Colonic mucosa (tissue), 4 donors: ENCODE results near the gene PRXL2A. TPM values are rescaled to one million over a fixed set of nuclear protein-coding genes. Genes with fewer than 3 reads are reported as not detected.

ENCODE experiments used
- DNase-seq: peaks from one replicate; pipeline ENCODE4 v3.0.0-alpha.2; 2020
- H3K27ac ChIP-seq: fragments of 200-600 bp; one replicate; pipeline ENCODE4 v1.8.0; 2021
- H3K27me3 ChIP-seq: fragments of 200-600 bp; one replicate; pipeline ENCODE4 v1.8.0; 2021
- H3K36me3 ChIP-seq: fragments of 200-600 bp; one replicate; pipeline ENCODE4 v1.8.0; 2021
- H3K4me1 ChIP-seq: fragments of 200-600 bp; one replicate; pipeline ENCODE4 v1.8.0; 2021; ENCODE audit warnings: mild to moderate bottlenecking
- H3K4me3 ChIP-seq: fragments of 200-600 bp; one replicate; pipeline ENCODE4 v1.8.0; 2021
- H3K9ac ChIP-seq, 2 donors: one replicate each; pipeline ENCODE4 v1.7.0; 2013; ENCODE audit warnings: control low read depth in 2 of 2, low read depth in 2 of 2, low read length in 2 of 2
- H3K9me3 ChIP-seq: fragments of 200-600 bp; one replicate; pipeline ENCODE4 v1.8.0; 2021
- CTCF ChIP-seq: fragments of 200-600 bp; IDR thresholded peaks from one replicate; pipeline ENCODE4 v1.8.0; 2022; ENCODE audit warnings: antibody characterized with exemption, mild to moderate bottlenecking
- intact Hi-C: fragments of 100-400 bp; cut with DNase I; formaldehyde crosslinking; loops from one replicate; pipeline ENCODE4 v1.14.1; 2022
- total RNA-seq, 2 donors: library from RNA; stranded (reverse); fragmentation: NEBNext Ultra II Directional in 1 of 2; extraction: Animal tissue kit (Norgen Biotek cat#: 25700) in 1 of 2; gene quantifications; one replicate each; pipeline ENCODE4 v1.2.1, GENCODE V29; 2021
- donor health status: healthy.
- donor health status: DM: no; HTN: no; CAD: no.
- donor health status: DM: no; HTN: no; CAD: no.

Gene PRXL2A
- total RNA-seq, 2 donors from 2014 or later: 73.5 to 101 TPM

- no peak overlapping the region for H3K27ac ChIP-seq
Measured at GRCh38 chr10:80392250-80392649, 16.1 kb upstream of the PRXL2A start.

GRCh38 chr10:80394358-80394916, 13.9 kb upstream of the PRXL2A start:
- Histone ChIP-seq H3K36me3 (no peaks in the 10 kb centered on the region), H3K4me1 (no peaks in the 10 kb centered on the region), H3K4me3 (no peak overlapping the region), H3K9ac (no peak overlapping the region), H3K27me3 (no peaks in the 10 kb centered on the region), H3K9me3 (no peaks in the 10 kb centered on the region), H3K27ac (no peak overlapping the region)
- no peak for DNase-seq
- intact Hi-C loops: no loop called here
- no peak for TF ChIP-seq CTCF

More at GRCh38 chr10:80392250-80392649, 16.1 kb upstream of the PRXL2A start:
- Histone ChIP-seq H3K4me3 (no peak overlapping the region), H3K4me1 (no peaks in the 10 kb centered on the region), H3K36me3 (no peaks in the 10 kb centered on the region), H3K27me3 (no peaks in the 10 kb centered on the region), H3K9ac (no peak overlapping the region), H3K9me3 (no peaks in the 10 kb centered on the region)
- intact Hi-C loops: no loop called here
- no peak for TF ChIP-seq CTCF
- DNase-seq: no peak

GRCh38 chr10:80397014-80397413, 11.3 kb upstream of the PRXL2A start:
- Histone ChIP-seq H3K4me3 (no peak overlapping the region), H3K27ac (no peak overlapping the region), H3K9ac (no peak overlapping the region), H3K4me1 (no peaks in the 10 kb centered on the region), H3K9me3 (no peaks in the 10 kb centered on the region), H3K27me3 (no peaks in the 10 kb centered on the region), H3K36me3 (no peaks in the 10 kb centered on the region)
- no peak for DNase-seq
- no peak for TF ChIP-seq CTCF
- intact Hi-C loops: no loop called here

- Histone ChIP-seq H3K36me3 (no peaks in the 10 kb centered on the region), H3K9ac (peak overlapping the region in 1 of 2 donors; percentile 4), H3K4me1 (no peaks in the 10 kb centered on the region), H3K27ac (no peak overlapping the region), H3K27me3 (no peaks in the 10 kb centered on the region), H3K4me3 (no peak overlapping the region), H3K9me3 (no peaks in the 10 kb centered on the region)
- intact Hi-C loops: no loop called here
- TF ChIP-seq CTCF: no peak
- DNase-seq: no peak
Measured at GRCh38 chr10:80400136-80400804, 8.1 kb upstream of the PRXL2A start.

GRCh38 chr10:80405035-80405434, 3.3 kb upstream of the PRXL2A start:
- H3K27ac ChIP-seq: no peak overlapping the region
- no peaks in the 10 kb centered on the region for H3K27me3 ChIP-seq
- H3K9me3 ChIP-seq: no peaks in the 10 kb centered on the region
- no peak overlapping the region for H3K9ac ChIP-seq
- peaks cover 2% of the 10 kb centered on the region for H3K4me1 ChIP-seq
- intact Hi-C loops: no loop called here
- no peaks in the 10 kb centered on the region for H3K36me3 ChIP-seq
- H3K4me3 ChIP-seq: no peak overlapping the region
- TF ChIP-seq CTCF: no peak
- no peak for DNase-seq
